Testis (tissue), 3 donors: ENCODE results near the gene DNAJC22. TPM values are rescaled to one million over a fixed set of nuclear protein-coding genes. Genes with fewer than 3 reads are reported as not detected.

Experiments used
- DNase-seq: peaks from one replicate; pipeline ENCODE4 v3.0.0-alpha.2; 2019
- H3K27ac ChIP-seq, 2 donors: fragments of 200-600 bp; sonication (generic); one replicate each; pipeline ENCODE4 v1.5.1; 2019
- H3K27me3 ChIP-seq: fragments of 200-600 bp; sonication (generic); one replicate; pipeline ENCODE4 v1.5.1; 2019
- H3K36me3 ChIP-seq: fragments of 200-600 bp; sonication (generic); one replicate; pipeline ENCODE4 v1.5.1; 2017; ENCODE audit warnings: low read depth; ENCODE audit errors: missing control alignments
- H3K4me1 ChIP-seq: fragments of 200-600 bp; sonication (generic); one replicate; pipeline ENCODE4 v1.5.1; 2019
- H3K4me3 ChIP-seq, 2 donors: fragments of 200-600 bp; sonication (generic); one replicate each; pipeline ENCODE4 v1.5.1; 2017 to 2019
- H3K9me3 ChIP-seq: fragments of 200-600 bp; sonication (generic); one replicate; pipeline ENCODE4 v1.5.1; 2017
- CTCF ChIP-seq, 3 experiments: fragments of 450-650 bp in 2 of 3; fragments of 200-600 bp in 1 of 3; sonication (generic) in 1 of 3; IDR thresholded peaks; one replicate each; pipeline ENCODE4 v1.5.1; 2016 to 2019; ENCODE audit warnings: antibody characterized with exemption in 3 of 3, mild to moderate bottlenecking in 2 of 3, moderate library complexity in 1 of 3
- POLR2A ChIP-seq: fragments of 450-650 bp; IDR thresholded peaks from one replicate; pipeline ENCODE4 v1.6.1; 2017; ENCODE audit warnings: antibody characterized with exemption, mild to moderate bottlenecking, moderate library complexity
- WGBS, 2 donors: methylation state at CpG; one replicate each; pipeline ENCODE4 v1.1.5; 2018; 5-methylcytosine and 5-hydroxymethylcytosine counted together
- intact Hi-C: fragments of 100-400 bp; cut with DNase I; formaldehyde crosslinking; loops from one replicate; pipeline ENCODE4 v1.15.1; 2023; ENCODE audit warnings: low total_unique reads
- polyA plus RNA-seq: library from polyadenylated mRNA; stranded (reverse); fragments of 350-450 nt; fragmentation: Illumina TruSeq; extraction: RNeasy Lipid Tissue Mini Kit (QIAGEN cat#74804); gene quantifications from one replicate; pipeline ENCODE4 v1.2.3, GENCODE V29; 2014; ENCODE audit warnings: low read depth, low replicate concordance; ENCODE audit not compliant: insufficient read depth
- total RNA-seq, 2 donors: library from RNA; depleted of rRNA; stranded (reverse); fragments of >200 nt; gene quantifications; one replicate each; pipeline ENCODE4 v1.2.3, GENCODE V29; 2016

DNAJC22 gene
- total and polyA plus RNA-seq, 3 donors from 2014 or later, result 0.87 to 3.5 (median 1.1) TPM

DNA sequence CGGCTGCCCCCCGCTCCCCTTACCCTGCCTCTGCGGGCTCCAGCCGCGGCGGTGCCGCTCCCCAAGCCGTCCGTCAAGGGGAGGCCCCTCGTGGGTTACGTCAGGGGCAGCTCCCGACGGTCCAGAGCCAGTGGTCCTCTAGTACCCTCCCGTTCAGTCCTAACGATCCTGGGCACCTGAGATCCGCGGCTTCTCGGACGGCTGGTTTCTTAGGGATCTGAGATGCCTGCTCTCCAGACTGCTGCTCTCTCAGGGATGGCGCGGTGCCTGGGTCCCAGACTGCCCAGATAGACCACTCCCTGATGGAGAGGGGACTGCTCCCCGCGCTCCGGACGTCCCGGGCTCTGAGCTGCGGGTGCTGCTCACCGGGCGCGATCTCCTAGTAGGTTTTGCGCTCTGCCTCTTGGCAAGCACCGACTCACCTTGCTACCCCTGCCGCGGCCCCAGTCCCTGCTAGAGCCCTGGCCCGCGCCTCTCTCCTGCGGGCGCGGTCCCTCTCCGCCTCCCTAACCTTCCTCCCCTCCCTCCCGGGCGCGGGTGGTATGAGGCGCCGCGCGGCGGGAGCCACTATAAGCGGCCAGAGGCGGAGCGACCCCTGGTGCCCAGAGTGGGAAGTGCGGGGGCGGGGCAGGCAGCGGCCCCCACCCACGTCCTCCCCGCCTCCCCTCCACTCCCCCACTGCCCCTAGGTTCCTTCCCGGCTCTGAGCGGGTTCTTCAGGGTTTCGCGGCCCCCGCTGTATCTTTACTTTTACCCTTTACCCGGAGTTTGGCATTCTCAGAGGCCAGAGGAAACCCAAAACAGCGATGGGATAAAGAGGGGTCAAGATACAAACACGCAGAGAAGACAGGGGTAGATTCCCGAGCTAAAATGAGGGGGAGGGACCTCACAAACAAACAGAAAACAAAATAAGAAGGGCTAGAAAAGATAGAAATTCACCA, 9.8 kb upstream of the DNAJC22 start, which contains the start of gene C1QL4:
Gene C1QL4 (minus strand): TSS at position 544 of the 940 bp plus-strand sequence. CDS start 711 bp downstream, outside the sequence.
- peaks cover 3% of the 10 kb centered on the region for H3K27me3 ChIP-seq

GRCh38 chr12:49338830-49339463, 7.7 kb upstream of the DNAJC22 start:
- intact Hi-C loops, result loop anchor here (10.0 kb wide), 1 partner anchor 54 kb away; no protein-coding TSS in a partner anchor
- WGBS, 2 donors, result 73 to 83% methylated on average over 6 of the region's 6 CpGs

More for the DNA sequence above, 9.8 kb upstream of the DNAJC22 start, which contains the start of gene C1QL4:
- peak; percentile 89 for DNase-seq
- H3K27ac ChIP-seq, result no peak within 1 kb of the TSS
- intact Hi-C loops, result loop anchor here (10.0 kb wide), 1 partner anchor 52 kb away; no protein-coding TSS in a partner anchor
- H3K4me1 ChIP-seq, result peaks cover 1% of the 10 kb centered on the region
- H3K36me3 ChIP-seq, result no peaks in the 10 kb centered on the region
- TF ChIP-seq POLR2A (no peak), CTCF (IDR thresholded peaks at IDR 0.05) (peak; percentile 38 to 96 (median 80))
- no peaks in the 10 kb centered on the region for H3K9me3 ChIP-seq
- 1 to 2% methylated on average over 17 to 62 of the region's 65 CpGs for WGBS, 2 donors
- peak within 1 kb of the TSS; percentile 34 to 42 for H3K4me3 ChIP-seq

DNA sequence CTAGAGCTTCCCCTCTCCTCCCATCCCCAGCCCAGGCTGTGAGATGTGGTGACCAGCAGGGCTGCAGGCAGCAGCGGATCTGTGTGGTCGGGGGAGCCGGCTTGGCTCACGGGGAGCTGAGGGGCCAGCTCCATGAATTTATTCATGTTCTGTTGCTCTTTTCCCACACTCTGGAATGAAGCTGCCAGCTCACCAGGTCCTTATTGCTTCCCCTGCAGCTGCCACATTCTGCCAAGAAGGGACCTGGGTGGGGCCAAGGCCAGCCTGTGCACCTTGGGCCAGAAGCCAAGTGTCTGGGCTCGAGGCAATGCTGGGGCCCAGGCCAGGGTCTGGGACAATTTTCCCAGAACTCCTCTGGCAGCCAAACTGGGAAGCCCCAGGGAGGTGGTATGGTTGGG, 7.2 kb upstream of the DNAJC22 start:
- DNase-seq, result no peak
- no peak overlapping the region for H3K4me3 ChIP-seq
- no peaks in the 10 kb centered on the region for H3K9me3 ChIP-seq
- no peak overlapping the region for H3K27ac ChIP-seq
- peaks cover 3% of the 10 kb centered on the region for H3K27me3 ChIP-seq
- H3K36me3 ChIP-seq, result no peaks in the 10 kb centered on the region
- intact Hi-C loops, result loop anchor here (10.0 kb wide), 1 partner anchor 55 kb away; no protein-coding TSS in a partner anchor
- no peak for TF ChIP-seq POLR2A
- TF ChIP-seq CTCF (IDR thresholded peaks at IDR 0.05), result no peak
- WGBS, 2 donors, result 51% methylated on average over 5 of the region's 5 CpGs
- peaks cover 10% of the 10 kb centered on the region for H3K4me1 ChIP-seq

More at GRCh38 chr12:49338830-49339463, 7.7 kb upstream of the DNAJC22 start:
- Histone ChIP-seq H3K4me3 (no peak overlapping the region), H3K27me3 (peaks cover 3% of the 10 kb centered on the region), H3K9me3 (no peaks in the 10 kb centered on the region), H3K36me3 (no peaks in the 10 kb centered on the region), H3K4me1 (peaks cover 10% of the 10 kb centered on the region), H3K27ac (no peak overlapping the region)
- no peak for DNase-seq
- no peak for TF ChIP-seq POLR2A
- no peak for TF ChIP-seq CTCF (IDR thresholded peaks at IDR 0.05)

- Histone ChIP-seq H3K9me3 (no peaks in the 10 kb centered on the region), H3K27ac (no peak overlapping the region), H3K36me3 (no peaks in the 10 kb centered on the region), H3K27me3 (peaks cover 3% of the 10 kb centered on the region), H3K4me1 (peaks cover 17% of the 10 kb centered on the region), H3K4me3 (no peak overlapping the region)
- WGBS, 2 donors, result 70 to 72% methylated on average over 6 of the region's 6 CpGs
- DNase-seq, result no peak
- TF ChIP-seq POLR2A, result no peak
- intact Hi-C loops, result loop anchor here (10.0 kb wide), 1 partner anchor 175 kb away; no protein-coding TSS in a partner anchor
Measured at GRCh38 chr12:49340095-49340870, 6.4 kb upstream of the DNAJC22 start.
